NCI-H146 treated with DMSO at 0.1 percent for 48 hours (cell line): ENCODE results near the gene TAS2R39.
"Not testable (repeated sequence)": the region's sequence is repeated elsewhere in the genome, so short reads cannot be mapped to it uniquely, and the experiment has no call there.

ENCODE experiments used
- DNase-seq: peaks from one replicate; lab custom pipeline; 2025; ENCODE audit not compliant: unreplicated experiment; lab: John Stamatoyannopoulos, UW

TAS2R39 gene

GRCh38 chr7:143183024-143183423 is at the start of gene TAS2R39:
Gene TAS2R39, plus strand, starts transcription at chr7:143183419. Its CDS starts 0 bp downstream, at chr7:143183419.
- DNase-seq: no peak

- DNase-seq: no peak
These were observed 36.1 kb upstream of the TAS2R39 start for GRCh38 chr7:143147070-143147469.

GRCh38 chr7:143148050-143148449 is 35.2 kb upstream of the TAS2R39 start:
- DNase-seq: no peak

- no peak for DNase-seq
These were observed 34.6 kb upstream of the TAS2R39 start for GRCh38 chr7:143148651-143149050.

DNA sequence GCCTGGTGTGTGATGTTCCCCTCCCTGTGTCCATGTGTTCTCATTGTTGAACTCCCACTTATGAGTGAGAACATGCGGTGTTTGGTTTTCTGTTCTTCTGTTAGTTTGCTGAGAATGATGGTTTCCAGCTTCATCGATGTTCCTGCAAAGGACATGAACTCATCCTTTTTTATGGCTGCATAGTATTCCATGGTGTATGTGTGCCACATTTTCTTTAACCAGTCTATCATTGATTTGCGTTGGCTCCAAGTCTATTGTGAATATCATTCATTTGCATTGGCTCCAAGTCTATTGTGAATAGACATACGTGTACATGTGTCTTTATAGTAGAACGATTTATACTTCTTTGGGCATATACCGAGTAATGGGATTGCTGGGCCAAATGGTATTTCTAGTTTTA is 32.5 kb upstream of the TAS2R39 start:
- DNase-seq: not testable (repeated sequence)

- DNase-seq: not testable (repeated sequence)
These were observed 24.6 kb upstream of the TAS2R39 start for GRCh38 chr7:143158617-143159016.

DNA sequence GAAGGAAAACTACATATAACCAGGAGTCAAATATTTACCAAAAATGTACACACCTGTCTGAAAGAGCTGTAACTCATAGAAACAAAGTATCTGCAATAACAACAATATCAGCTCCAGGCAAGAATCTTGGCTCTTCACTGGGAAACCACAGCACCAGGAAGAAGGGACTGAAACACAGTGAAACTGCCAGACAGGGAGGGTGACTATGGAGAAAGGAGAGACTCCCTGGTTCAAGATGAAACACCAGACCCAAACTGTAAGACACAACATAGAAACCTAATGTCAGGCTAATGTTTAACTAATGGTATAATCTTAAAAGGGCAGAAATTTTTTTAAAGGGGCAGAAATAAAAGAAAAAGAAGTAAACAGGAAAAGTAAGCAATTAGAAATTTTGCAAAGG is 11.5 kb upstream of the TAS2R39 start:
- no peak for DNase-seq

DNA sequence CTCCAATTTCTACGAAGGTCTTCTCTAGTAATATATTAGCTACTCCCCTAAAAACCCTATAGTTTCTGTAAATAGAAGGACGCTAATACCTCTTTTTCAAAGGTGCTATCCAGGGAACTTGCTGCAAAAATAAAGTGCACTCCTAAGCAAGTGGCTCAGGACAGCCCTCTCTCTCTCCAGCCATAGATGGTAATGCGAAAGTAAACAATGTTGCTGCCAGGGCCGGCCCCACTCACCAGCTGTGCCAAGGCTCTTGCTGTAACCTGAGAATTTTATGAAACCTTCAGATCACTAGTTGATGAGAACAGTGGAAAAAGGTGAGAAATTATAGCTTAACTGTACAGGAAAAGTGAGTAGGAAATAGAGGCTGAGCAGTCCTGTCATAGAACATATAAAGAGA is 10.9 kb upstream of the TAS2R39 start:
- DNase-seq: no peak

- no peak for DNase-seq
These were observed 7.1 kb upstream of the TAS2R39 start for GRCh38 chr7:143176128-143176527.

DNA sequence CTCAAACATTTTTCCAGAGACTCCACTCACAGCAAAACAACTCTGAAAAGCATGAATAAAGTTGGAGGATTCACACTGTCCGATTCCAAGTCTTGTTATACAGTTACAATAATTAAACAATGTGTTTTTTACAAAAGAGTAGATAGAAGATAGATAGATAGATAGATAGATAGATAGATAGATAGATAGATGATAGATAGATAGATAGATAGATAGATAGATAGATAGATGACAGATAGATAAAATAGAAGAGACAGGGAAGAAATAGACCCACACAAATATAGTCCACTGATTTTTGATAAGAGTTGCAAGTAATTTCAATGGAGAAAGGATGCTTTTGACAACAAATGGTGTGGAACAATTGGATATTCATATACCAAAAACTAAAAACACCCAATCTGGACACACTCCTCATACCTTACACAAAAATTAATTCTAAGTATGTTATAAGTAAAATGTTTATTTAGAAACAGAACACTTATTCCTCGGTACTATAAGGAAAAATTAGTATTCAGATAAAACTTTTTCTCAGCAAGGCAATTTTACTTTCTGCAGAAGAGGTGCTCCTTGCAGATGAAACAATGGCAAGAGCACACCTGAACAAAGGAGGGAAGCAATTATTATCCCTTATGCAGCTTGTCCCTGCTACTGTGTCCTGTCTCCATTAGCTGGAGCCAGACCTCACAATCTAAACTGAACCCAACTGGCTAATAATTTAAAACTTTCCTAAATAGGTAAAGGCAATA is 5.7 kb upstream of the TAS2R39 start:
- no peak for DNase-seq

DNA sequence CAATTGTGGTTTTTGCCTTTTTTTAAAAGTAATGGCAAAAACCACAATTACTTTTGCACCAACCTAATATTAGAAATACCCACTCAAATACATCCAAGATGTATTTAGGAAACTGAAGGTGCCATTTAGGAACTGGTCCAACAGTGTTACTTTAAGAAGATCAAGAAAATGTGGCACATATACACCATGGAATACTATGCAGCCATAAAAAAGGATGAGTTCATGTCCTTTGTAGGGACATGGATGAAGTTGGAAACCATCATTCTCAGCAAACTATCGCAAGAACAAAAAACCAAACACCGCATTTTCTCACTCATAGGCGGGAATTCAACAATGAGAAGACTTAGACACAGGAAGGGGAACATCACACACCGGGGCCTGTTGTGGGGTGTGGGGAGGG is 2.4 kb upstream of the TAS2R39 start:
- not testable (repeated sequence) for DNase-seq

DNA sequence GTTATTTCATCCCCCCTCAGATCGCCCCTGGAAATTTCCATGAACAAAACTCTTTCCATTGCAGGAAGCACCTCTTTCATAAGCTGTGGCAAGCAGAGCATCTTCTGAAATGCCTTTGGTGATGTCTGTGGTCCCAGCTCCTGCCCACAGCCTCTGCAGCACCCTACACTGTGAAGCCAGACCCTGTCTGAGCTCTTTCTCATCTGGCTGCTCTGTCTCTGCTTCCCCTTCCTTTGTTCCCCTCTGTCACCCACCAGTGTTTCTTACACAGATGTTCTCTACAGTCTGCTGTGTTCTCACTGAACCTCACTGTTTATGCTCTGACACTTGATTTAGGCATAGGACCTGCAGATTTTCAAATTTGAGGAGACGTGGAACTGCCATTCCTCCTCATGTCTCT is 1.9 kb upstream of the TAS2R39 start:
- no peak for DNase-seq

DNA sequence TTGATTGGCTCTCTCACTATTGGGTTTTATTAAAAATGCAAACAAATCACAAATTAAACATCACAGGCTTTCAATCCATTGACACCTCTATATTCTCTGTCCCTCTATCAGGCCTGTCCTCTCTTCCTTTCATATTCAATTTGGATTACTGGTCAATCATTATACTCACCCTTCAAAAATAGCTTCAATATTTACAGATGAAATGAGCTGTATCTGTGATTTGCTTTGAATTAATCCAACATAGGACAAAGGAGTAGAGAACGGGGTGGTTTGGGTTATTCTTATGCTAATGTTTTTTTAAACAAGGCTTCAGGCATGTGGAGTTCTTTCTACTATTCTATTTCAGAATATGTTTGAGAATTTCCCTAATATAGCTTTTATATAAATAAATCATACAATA is 2.3 kb downstream of the TAS2R39 start:
- no peak for DNase-seq

DNA sequence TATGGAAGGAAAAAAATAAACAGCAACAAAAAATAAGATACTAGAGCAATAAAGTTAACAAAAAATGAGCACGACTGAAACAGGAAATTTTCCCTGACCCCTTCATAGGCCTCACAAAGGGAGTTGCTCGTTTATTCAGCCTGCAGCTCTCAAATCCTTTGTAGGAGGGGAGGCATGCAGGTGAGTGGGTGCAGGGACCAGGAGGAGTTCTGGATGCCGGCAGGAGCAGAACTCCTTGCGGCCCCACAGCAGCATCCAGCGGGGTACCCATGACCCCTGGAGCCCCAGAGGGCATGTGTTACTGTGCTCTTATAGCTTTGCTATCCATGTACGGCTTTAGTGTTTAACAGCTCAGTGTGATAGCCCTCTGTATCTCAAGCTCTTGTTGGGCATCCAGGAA is 5.8 kb downstream of the TAS2R39 start:
- no peak for DNase-seq

- no peak for DNase-seq
These were observed 10.7 kb downstream of the TAS2R39 start for GRCh38 chr7:143193880-143194279.

DNA sequence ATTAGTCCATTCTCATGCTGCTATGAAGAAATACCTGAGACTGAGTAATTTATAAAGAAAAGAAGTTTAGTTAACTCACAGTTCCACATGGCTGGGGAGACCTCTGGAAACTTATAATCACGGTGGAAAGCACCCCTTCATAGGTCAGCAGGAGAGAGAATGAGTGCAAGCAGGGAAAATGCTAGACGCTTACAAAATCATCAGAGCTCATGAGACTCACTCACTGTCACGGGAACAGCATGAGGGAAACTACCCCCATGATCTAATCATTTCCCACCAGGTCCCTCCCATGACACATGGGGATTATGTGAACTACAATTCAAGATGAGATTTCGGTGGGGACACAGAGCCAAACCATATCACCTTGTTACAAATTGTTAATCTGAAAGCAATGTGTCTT is 15.8 kb downstream of the TAS2R39 start:
- DNase-seq: no peak

- DNase-seq: no peak
These were observed 18.9 kb downstream of the TAS2R39 start for GRCh38 chr7:143202161-143202560.

GRCh38 chr7:143203386-143203785 is 20.2 kb downstream of the TAS2R39 start:
- DNase-seq: no peak

- no peak for DNase-seq
These were observed 22.5 kb downstream of the TAS2R39 start for GRCh38 chr7:143205560-143206293.

DNA sequence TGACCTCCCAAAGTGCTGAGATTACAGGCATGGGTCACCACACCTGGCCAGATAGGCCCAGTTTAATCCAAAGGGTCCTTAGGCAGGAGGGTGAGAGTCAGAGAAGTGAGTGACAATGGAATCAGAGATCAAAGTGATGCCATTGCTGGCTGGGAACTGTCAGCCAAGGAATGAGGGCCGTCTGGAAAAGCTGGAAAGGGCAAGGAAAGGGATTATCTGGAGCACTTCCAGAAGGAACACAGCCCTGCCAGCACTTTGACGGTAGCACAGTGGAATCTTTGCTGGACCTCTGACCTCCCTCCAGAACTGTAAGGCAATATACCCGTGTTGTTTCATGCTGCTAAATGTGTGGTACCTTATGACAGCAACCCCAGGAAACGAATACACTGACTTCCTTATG is 27.3 kb downstream of the TAS2R39 start:
- no peak for DNase-seq

GRCh38 chr7:143213478-143213877 is 30.3 kb downstream of the TAS2R39 start:
- DNase-seq: not testable (repeated sequence)
